Transverse colon (tissue), 4 donors: ENCODE measurements around the gene CCR8. TPM values are rescaled to one million over a fixed set of nuclear protein-coding genes. Genes with fewer than 3 reads are reported as not detected.

ENCODE experiments used
- DNase-seq: peaks from one replicate; pipeline ENCODE4 v3.0.0-alpha.2; 2019
- H3K27ac ChIP-seq, 4 donors: fragments of 200-600 bp; sonication (generic); 2 replicates each; pipeline ENCODE4 v1.5.1; 2016 to 2018; ENCODE audit warnings: inconsistent platforms in 4 of 4
- H3K27me3 ChIP-seq: fragments of 200-600 bp; sonication (generic); 2 replicates; pipeline ENCODE4 v1.5.1; 2017; ENCODE audit warnings: inconsistent platforms
- H3K36me3 ChIP-seq, 4 donors: fragments of 200-600 bp; sonication (generic); 2 replicates each; pipeline ENCODE4 v1.5.1; 2017 to 2019; ENCODE audit warnings: inconsistent platforms in 4 of 4
- H3K4me1 ChIP-seq, 4 donors: fragments of 200-600 bp; sonication (generic); 2 replicates each; pipeline ENCODE4 v1.5.1; 2017 to 2020; ENCODE audit warnings: inconsistent platforms in 4 of 4
- H3K4me3 ChIP-seq, 4 donors: fragments of 200-600 bp; sonication (generic); 1 replicate in 1 of 4; 2 replicates in 3 of 4; pipeline versions ENCODE4 v1.5.1 to v1.6.1; 2017 to 2019; ENCODE audit warnings: inconsistent platforms in 4 of 4
- H3K9me3 ChIP-seq, 2 donors: fragments of 200-600 bp; sonication (generic); 2 replicates each; pipeline ENCODE4 v1.5.1; 2017 to 2019; ENCODE audit warnings: inconsistent platforms in 2 of 2
- CTCF ChIP-seq, 5 experiments: fragments of 200-600 bp in 3 of 5; fragments of 450-650 bp in 2 of 5; sonication (generic) in 3 of 5; IDR thresholded peaks; 1 replicate in 2 of 5; 2 replicates in 3 of 5; pipeline ENCODE4 v1.5.1; 2016 to 2017; ENCODE audit warnings: antibody characterized with exemption in 5 of 5, inconsistent platforms in 3 of 5, mild to moderate bottlenecking in 2 of 5, moderate library complexity in 1 of 5
- EP300 ChIP-seq: sonication (generic); formaldehyde crosslinking; IDR thresholded peaks from one replicate; pipeline ENCODE4 v1.6.1; 2017; ENCODE audit warnings: antibody characterized with exemption, low read depth
- POLR2A ChIP-seq: fragments of 450-650 bp; IDR thresholded peaks from one replicate; pipeline ENCODE4 v1.6.1; 2016; ENCODE audit warnings: antibody characterized with exemption, mild to moderate bottlenecking, moderate library complexity
- POLR2AphosphoS5 ChIP-seq, 3 donors: sonication (generic); formaldehyde crosslinking; IDR thresholded peaks; one replicate each; pipeline ENCODE4 v1.6.1; 2016; ENCODE audit warnings: antibody characterized with exemption in 3 of 3
- WGBS, 2 donors: methylation state at CpG; one replicate each; pipeline ENCODE4 v1.1.5; 2018; ENCODE audit warnings: low coverage in 1 of 2; 5-methylcytosine and 5-hydroxymethylcytosine counted together
- in situ Hi-C, 4 donors: fragments of 200-750 bp; cut with MboI; loops; one replicate each; pipeline versions ENCODE4 v1.15.0 to v1.15.1; 2017; ENCODE audit warnings: low sequenced_read_pairs in 3 of 4, low pct_ligation_motif_present in 1 of 4, low pct_unique_long_range_greater_than_20kb in 1 of 4
- intact Hi-C: fragments of 100-400 bp; cut with DNase I; formaldehyde crosslinking; loops from one replicate; pipeline ENCODE4 v1.15.1; 2023; ENCODE audit warnings: low total_unique reads
- total RNA-seq, 4 donors: library from RNA; depleted of rRNA; stranded (reverse); fragments of >200 nt; gene quantifications; one replicate each; pipeline ENCODE4 v1.1.0, GENCODE V29; 2016

The CCR8 gene
- total RNA-seq, 4 donors from 2014 or later = not detected

- Histone ChIP-seq H3K27ac (no peak overlapping the region), H3K4me3 (no peak overlapping the region), H3K27me3 (no peaks in the 10 kb centered on the region), H3K4me1 (peaks cover 3 to 13% (median 10%) of the 10 kb centered on the region in 4 donors), H3K9me3 (no peaks in the 10 kb centered on the region), H3K36me3 (no peaks in the 10 kb centered on the region)
- in situ Hi-C loops = loop anchor here in 1 of 4 donors (25.0 kb wide), 1 partner anchor 105 kb away; the partner anchor contains the start of gene XIRP1
- TF ChIP-seq POLR2A (no peak), CTCF (IDR thresholded peaks at IDR 0.05) (peak; percentile 89 to 97 (median 93))
- 18% methylated on average over 5 of the region's 5 CpGs; no CpG with 5 or more reads in 1 of the 2 donors for WGBS, 2 donors
- intact Hi-C loops = no loop called here
- DNase-seq = peak; percentile 79
These were observed 37.6 kb upstream of the CCR8 start for GRCh38 chr3:39291903-39292329.

GRCh38 chr3:39292961-39293360, 36.5 kb upstream of the CCR8 start:
- DNase-seq = no peak
- Histone ChIP-seq H3K27ac (no peak overlapping the region), H3K27me3 (no peaks in the 10 kb centered on the region), H3K4me3 (no peak overlapping the region), H3K4me1 (peaks cover 3 to 13% (median 10%) of the 10 kb centered on the region in 4 donors), H3K9me3 (no peaks in the 10 kb centered on the region), H3K36me3 (no peaks in the 10 kb centered on the region)
- TF ChIP-seq POLR2A = no peak
- no peak for TF ChIP-seq POLR2AphosphoS5 (IDR thresholded peaks at IDR 0.05)
- no peak for TF ChIP-seq CTCF (IDR thresholded peaks at IDR 0.05)
- no peak for TF ChIP-seq EP300
- in situ Hi-C loops = loop anchor here in 1 of 4 donors (25.0 kb wide), 1 partner anchor 106 kb away; the partner anchor contains the start of gene XIRP1
- intact Hi-C loops = no loop called here
- 73 to 74% methylated on average over 4 of the region's 4 CpGs for WGBS, 2 donors

- Histone ChIP-seq H3K4me1 (peaks cover 3 to 13% (median 10%) of the 10 kb centered on the region in 4 donors), H3K27ac (no peak overlapping the region), H3K36me3 (no peaks in the 10 kb centered on the region), H3K9me3 (peaks cover 6 to 9% of the 10 kb centered on the region in 2 donors), H3K4me3 (no peak overlapping the region), H3K27me3 (no peaks in the 10 kb centered on the region)
- DNase-seq = no peak
- intact Hi-C loops (no loop called here), in situ Hi-C loops (loop anchor here in 1 of 4 donors (25.0 kb wide), 1 partner anchor 107 kb away; the partner anchor contains the start of gene XIRP1)
- TF ChIP-seq CTCF (IDR thresholded peaks at IDR 0.05) (no peak), POLR2A (no peak), POLR2AphosphoS5 (IDR thresholded peaks at IDR 0.05) (no peak), EP300 (no peak)
- WGBS, 2 donors = 67 to 78% methylated on average over 1 to 10 of the region's 10 CpGs
These were observed 34.9 kb upstream of the CCR8 start for GRCh38 chr3:39294446-39295183.

DNA sequence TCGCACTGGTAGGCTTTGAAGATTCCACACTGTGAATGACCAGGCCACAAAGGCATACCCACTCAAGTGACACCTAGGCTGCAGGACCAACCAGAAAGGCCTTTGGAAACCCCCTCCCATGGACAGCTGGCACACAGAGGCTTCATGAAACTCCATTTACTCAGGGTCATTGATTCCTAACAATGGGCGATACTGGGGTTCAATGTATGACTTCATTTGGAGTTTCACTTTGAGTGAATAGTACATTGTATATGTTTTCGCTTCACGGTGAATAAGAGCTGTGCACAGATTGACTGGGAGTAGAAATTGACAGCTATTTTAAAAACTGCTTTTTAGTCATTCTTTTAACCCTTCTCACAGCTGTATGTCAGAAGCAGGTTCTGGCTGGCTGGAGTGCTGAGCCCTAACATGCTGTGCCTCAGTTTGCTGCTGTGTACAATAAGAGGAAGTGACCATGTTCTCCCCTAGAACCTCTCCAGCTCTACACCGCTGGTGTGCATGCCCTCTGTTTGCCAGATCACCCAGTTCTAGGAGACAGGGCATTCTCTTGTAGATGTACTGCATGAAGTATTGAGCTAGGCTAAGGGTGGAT, 34.2 kb upstream of the CCR8 start:
- peaks cover 0 to 9% (median 7%) of the 10 kb centered on the region in 4 donors for H3K4me1 ChIP-seq
- TF ChIP-seq POLR2AphosphoS5 (IDR thresholded peaks at IDR 0.05) (no peak), EP300 (no peak), CTCF (IDR thresholded peaks at IDR 0.05) (no peak), POLR2A (no peak)
- no peak overlapping the region for H3K27ac ChIP-seq
- DNase-seq = no peak
- peaks cover 10 to 11% of the 10 kb centered on the region in 2 donors for H3K9me3 ChIP-seq
- intact Hi-C loops = no loop called here
- no peak overlapping the region for H3K4me3 ChIP-seq
- WGBS, 2 donors = 78 to 81% methylated on average over 5 of the region's 5 CpGs
- in situ Hi-C loops = loop anchor here in 1 of 4 donors (25.0 kb wide), 1 partner anchor 108 kb away; the partner anchor contains the start of gene XIRP1
- no peaks in the 10 kb centered on the region for H3K27me3 ChIP-seq
- H3K36me3 ChIP-seq = no peaks in the 10 kb centered on the region
